ENCODE results near the gene DNAJC11.

DNAJC11 gene

GRCh38 chr1:6592865-6593593 lies 108.6 kb downstream of the DNAJC11 start:
- DNase-seq: no peak
- no peaks in the 10 kb centered on the region for H3K9me3 ChIP-seq (ENCODE audit: control insufficient read depth, low read length)
- no peak overlapping the region for H3K27ac ChIP-seq (ENCODE audit: insufficient read depth, low read length, poor library complexity, severe bottlenecking)
- H3K36me3 ChIP-seq (ENCODE audit: control insufficient read depth, insufficient read depth, low read length): peaks cover 66% of the 10 kb centered on the region
- no peak overlapping the region for H3K4me3 ChIP-seq (ENCODE audit: insufficient read depth, low read depth, low read length, poor library complexity, severe bottlenecking)
- H3K27me3 ChIP-seq (replicated peaks; ENCODE audit: control insufficient read depth, insufficient read depth, low read length, poor library complexity, severe bottlenecking): no peaks in the 10 kb centered on the region
- peaks cover 8% of the 10 kb centered on the region for H3K4me1 ChIP-seq (ENCODE audit: control insufficient read depth, insufficient read depth, low read length, poor library complexity, severe bottlenecking)

- peaks cover 8% of the 10 kb centered on the region for H3K4me1 ChIP-seq (ENCODE audit: control insufficient read depth, insufficient read depth, low read length, poor library complexity, severe bottlenecking)
- H3K36me3 ChIP-seq (ENCODE audit: control insufficient read depth, insufficient read depth, low read length): peaks cover 65% of the 10 kb centered on the region
- H3K27ac ChIP-seq (ENCODE audit: insufficient read depth, low read length, poor library complexity, severe bottlenecking): no peak overlapping the region
- no peak overlapping the region for H3K4me3 ChIP-seq (ENCODE audit: insufficient read depth, low read depth, low read length, poor library complexity, severe bottlenecking)
- no peaks in the 10 kb centered on the region for H3K27me3 ChIP-seq (replicated peaks; ENCODE audit: control insufficient read depth, insufficient read depth, low read length, poor library complexity, severe bottlenecking)
- no peak for DNase-seq
- no peaks in the 10 kb centered on the region for H3K9me3 ChIP-seq (ENCODE audit: control insufficient read depth, low read length)
Measured at GRCh38 chr1:6592441-6592840, 109.2 kb downstream of the DNAJC11 start.

- Histone ChIP-seq H3K27ac (ENCODE audit: insufficient read depth, low read length, poor library complexity, severe bottlenecking) (no peak overlapping the region), H3K4me1 (ENCODE audit: control insufficient read depth, insufficient read depth, low read length, poor library complexity, severe bottlenecking) (peaks cover 5% of the 10 kb centered on the region), H3K27me3 (replicated peaks; ENCODE audit: control insufficient read depth, insufficient read depth, low read length, poor library complexity, severe bottlenecking) (no peaks in the 10 kb centered on the region), H3K36me3 (ENCODE audit: control insufficient read depth, insufficient read depth, low read length) (peaks cover 57% of the 10 kb centered on the region), H3K9me3 (ENCODE audit: control insufficient read depth, low read length) (no peaks in the 10 kb centered on the region), H3K4me3 (ENCODE audit: insufficient read depth, low read depth, low read length, poor library complexity, severe bottlenecking) (no peak overlapping the region)
- DNase-seq: no peak
Measured at GRCh38 chr1:6591644-6592043, 110.0 kb downstream of the DNAJC11 start.

GRCh38 chr1:6591222-6591621 lies 110.4 kb downstream of the DNAJC11 start:
- H3K36me3 ChIP-seq (ENCODE audit: control insufficient read depth, insufficient read depth, low read length): peaks cover 54% of the 10 kb centered on the region
- H3K4me1 ChIP-seq (ENCODE audit: control insufficient read depth, insufficient read depth, low read length, poor library complexity, severe bottlenecking): peaks cover 3% of the 10 kb centered on the region
- no peak overlapping the region for H3K4me3 ChIP-seq (ENCODE audit: insufficient read depth, low read depth, low read length, poor library complexity, severe bottlenecking)
- H3K27ac ChIP-seq (ENCODE audit: insufficient read depth, low read length, poor library complexity, severe bottlenecking): no peak overlapping the region
- DNase-seq: no peak
- H3K9me3 ChIP-seq (ENCODE audit: control insufficient read depth, low read length): no peaks in the 10 kb centered on the region
- no peaks in the 10 kb centered on the region for H3K27me3 ChIP-seq (replicated peaks; ENCODE audit: control insufficient read depth, insufficient read depth, low read length, poor library complexity, severe bottlenecking)

- Histone ChIP-seq H3K36me3 (ENCODE audit: control insufficient read depth, insufficient read depth, low read length) (peaks cover 48% of the 10 kb centered on the region), H3K27me3 (replicated peaks; ENCODE audit: control insufficient read depth, insufficient read depth, low read length, poor library complexity, severe bottlenecking) (no peaks in the 10 kb centered on the region), H3K9me3 (ENCODE audit: control insufficient read depth, low read length) (no peaks in the 10 kb centered on the region), H3K4me3 (ENCODE audit: insufficient read depth, low read depth, low read length, poor library complexity, severe bottlenecking) (no peak overlapping the region), H3K4me1 (ENCODE audit: control insufficient read depth, insufficient read depth, low read length, poor library complexity, severe bottlenecking) (peaks cover 3% of the 10 kb centered on the region), H3K27ac (ENCODE audit: insufficient read depth, low read length, poor library complexity, severe bottlenecking) (no peak overlapping the region)
- DNase-seq: no peak
Measured at GRCh38 chr1:6590046-6590445, 111.6 kb downstream of the DNAJC11 start.

- Histone ChIP-seq H3K4me3 (ENCODE audit: insufficient read depth, low read depth, low read length, poor library complexity, severe bottlenecking) (no peak overlapping the region), H3K27me3 (replicated peaks; ENCODE audit: control insufficient read depth, insufficient read depth, low read length, poor library complexity, severe bottlenecking) (no peaks in the 10 kb centered on the region), H3K9me3 (ENCODE audit: control insufficient read depth, low read length) (no peaks in the 10 kb centered on the region), H3K27ac (ENCODE audit: insufficient read depth, low read length, poor library complexity, severe bottlenecking) (no peak overlapping the region), H3K4me1 (ENCODE audit: control insufficient read depth, insufficient read depth, low read length, poor library complexity, severe bottlenecking) (peaks cover 3% of the 10 kb centered on the region), H3K36me3 (ENCODE audit: control insufficient read depth, insufficient read depth, low read length) (peaks cover 45% of the 10 kb centered on the region)
- no peak for DNase-seq
Measured at GRCh38 chr1:6588893-6589520, 112.6 kb downstream of the DNAJC11 start.

- no peak overlapping the region for H3K27ac ChIP-seq (ENCODE audit: insufficient read depth, low read length, poor library complexity, severe bottlenecking)
- H3K9me3 ChIP-seq (ENCODE audit: control insufficient read depth, low read length): no peaks in the 10 kb centered on the region
- no peaks in the 10 kb centered on the region for H3K27me3 ChIP-seq (replicated peaks; ENCODE audit: control insufficient read depth, insufficient read depth, low read length, poor library complexity, severe bottlenecking)
- H3K4me1 ChIP-seq (ENCODE audit: control insufficient read depth, insufficient read depth, low read length, poor library complexity, severe bottlenecking): peaks cover 3% of the 10 kb centered on the region
- peaks cover 38% of the 10 kb centered on the region for H3K36me3 ChIP-seq (ENCODE audit: control insufficient read depth, insufficient read depth, low read length)
- no peak for DNase-seq
- no peak overlapping the region for H3K4me3 ChIP-seq (ENCODE audit: insufficient read depth, low read depth, low read length, poor library complexity, severe bottlenecking)
Measured at GRCh38 chr1:6588128-6588892, 113.3 kb downstream of the DNAJC11 start.

- no peaks in the 10 kb centered on the region for H3K9me3 ChIP-seq (ENCODE audit: control insufficient read depth, low read length)
- H3K27me3 ChIP-seq (replicated peaks; ENCODE audit: control insufficient read depth, insufficient read depth, low read length, poor library complexity, severe bottlenecking): no peaks in the 10 kb centered on the region
- H3K27ac ChIP-seq (ENCODE audit: insufficient read depth, low read length, poor library complexity, severe bottlenecking): no peak overlapping the region
- peaks cover 3% of the 10 kb centered on the region for H3K4me1 ChIP-seq (ENCODE audit: control insufficient read depth, insufficient read depth, low read length, poor library complexity, severe bottlenecking)
- no peak overlapping the region for H3K4me3 ChIP-seq (ENCODE audit: insufficient read depth, low read depth, low read length, poor library complexity, severe bottlenecking)
- peaks cover 30% of the 10 kb centered on the region for H3K36me3 ChIP-seq (ENCODE audit: control insufficient read depth, insufficient read depth, low read length)
- DNase-seq: no peak
Measured at GRCh38 chr1:6587261-6588005, 114.2 kb downstream of the DNAJC11 start.

GRCh38 chr1:6586404-6586816 lies 115.2 kb downstream of the DNAJC11 start:
- Histone ChIP-seq H3K36me3 (ENCODE audit: control insufficient read depth, insufficient read depth, low read length) (peaks cover 27% of the 10 kb centered on the region), H3K27me3 (replicated peaks; ENCODE audit: control insufficient read depth, insufficient read depth, low read length, poor library complexity, severe bottlenecking) (no peaks in the 10 kb centered on the region), H3K27ac (ENCODE audit: insufficient read depth, low read length, poor library complexity, severe bottlenecking) (no peak overlapping the region), H3K4me1 (ENCODE audit: control insufficient read depth, insufficient read depth, low read length, poor library complexity, severe bottlenecking) (peaks cover 5% of the 10 kb centered on the region), H3K9me3 (ENCODE audit: control insufficient read depth, low read length) (no peaks in the 10 kb centered on the region), H3K4me3 (ENCODE audit: insufficient read depth, low read depth, low read length, poor library complexity, severe bottlenecking) (no peak overlapping the region)
- DNase-seq: no peak

Measured in effector memory CD4-positive, alpha-beta T cell (primary cell).